Peyer's patch (tissue), 4 donors: ENCODE measurements around the gene GDF7. TPM values are rescaled to one million over a fixed set of nuclear protein-coding genes. Genes with fewer than 3 reads are reported as not detected.

Experiments
- DNase-seq, 3 donors: peaks; one replicate each; pipeline ENCODE4 v3.0.0-alpha.2; 2017 to 2019
- H3K27ac ChIP-seq, 4 donors: fragments of 200-600 bp; sonication (generic); one replicate each; pipeline ENCODE4 v1.5.1; 2016 to 2019
- H3K27me3 ChIP-seq, 2 donors: fragments of 200-600 bp; sonication (generic); one replicate each; pipeline ENCODE4 v1.5.1; 2019
- H3K36me3 ChIP-seq, 3 donors: fragments of 200-600 bp; sonication (generic); one replicate each; pipeline ENCODE4 v1.5.1; 2016 to 2019
- H3K4me1 ChIP-seq, 4 donors: fragments of 200-600 bp; sonication (generic); one replicate each; pipeline ENCODE4 v1.5.1; 2016 to 2019
- H3K4me3 ChIP-seq, 4 donors: fragments of 200-600 bp; sonication (generic); 1 replicate in 3 of 4; 2 replicates in 1 of 4; pipeline ENCODE4 v1.5.1; 2016 to 2019; ENCODE audit warnings: mild to moderate bottlenecking in 1 of 4
- H3K9me3 ChIP-seq, 4 donors: fragments of 200-600 bp; sonication (generic); one replicate each; pipeline ENCODE4 v1.5.1; 2016 to 2019; ENCODE audit warnings: mild to moderate bottlenecking in 1 of 4
- CTCF ChIP-seq, 6 experiments: fragments of 450-650 bp in 4 of 6; fragments of 200-600 bp in 2 of 6; sonication (generic) in 1 of 6; IDR thresholded peaks; one replicate each; pipeline ENCODE4 v1.5.1; 2017 to 2019; ENCODE audit warnings: antibody characterized with exemption in 6 of 6, mild to moderate bottlenecking in 3 of 6, moderate library complexity in 1 of 6
- POLR2A ChIP-seq, 2 donors: fragments of 450-650 bp; IDR thresholded peaks; one replicate each; pipeline ENCODE4 v1.5.1; 2017; ENCODE audit warnings: antibody characterized with exemption in 2 of 2, mild to moderate bottlenecking in 2 of 2, moderate library complexity in 2 of 2
- total RNA-seq, 4 donors: library from RNA; depleted of rRNA; stranded (reverse); fragments of >200 nt; gene quantifications; one replicate each; pipeline ENCODE4 v1.1.0, GENCODE V29; 2016

Gene GDF7
- total RNA-seq, 4 donors from 2014 or later, result 0.09 to 1.7 (median 0.38) TPM

DNA sequence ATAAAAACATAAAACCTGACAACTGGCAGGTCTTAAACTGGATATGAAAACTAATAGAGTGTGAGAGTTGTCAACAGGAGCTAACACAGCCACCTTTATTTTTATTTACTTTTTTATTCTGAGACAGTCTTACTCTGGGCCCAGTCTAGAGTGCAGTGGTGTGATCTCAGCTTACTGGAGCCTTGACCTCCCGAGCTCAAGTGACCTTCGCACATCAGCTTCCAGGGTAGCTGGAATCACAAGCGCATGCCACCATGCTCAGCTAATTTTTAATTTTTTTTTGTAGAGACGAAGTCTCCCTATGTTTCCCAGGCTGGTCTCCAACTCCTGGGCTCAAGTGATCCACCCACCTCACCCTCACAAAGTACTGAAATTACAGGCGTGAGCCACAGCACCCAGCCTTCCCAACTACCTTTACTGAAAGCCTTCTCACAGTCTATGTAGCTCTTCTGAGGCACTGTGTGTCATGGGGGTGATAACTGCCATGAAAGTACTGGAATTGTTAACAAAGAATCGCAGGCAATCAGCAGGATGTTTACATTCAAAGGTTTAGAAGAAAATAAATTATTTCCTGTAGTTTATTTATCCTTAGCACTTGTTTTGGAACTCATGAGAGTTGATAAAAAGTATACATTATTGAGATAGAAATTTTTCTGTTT lies 24.3 kb downstream of the GDF7 start:
- no peak overlapping the region for H3K27ac ChIP-seq
- TF ChIP-seq CTCF (IDR thresholded peaks at IDR 0.05) (no peak), POLR2A (IDR thresholded peaks at IDR 0.05) (no peak)
- DNase-seq, result no peak
- H3K9me3 ChIP-seq, result no peaks in the 10 kb centered on the region
- H3K27me3 ChIP-seq, result no peaks in the 10 kb centered on the region
- H3K4me3 ChIP-seq, result no peak overlapping the region
- no peaks in the 10 kb centered on the region for H3K4me1 ChIP-seq
- H3K36me3 ChIP-seq, result peaks cover 0 to 29% (median 0%) of the 10 kb centered on the region in 3 donors

GRCh38 chr2:20692081-20692480 lies 25.1 kb downstream of the GDF7 start:
- TF ChIP-seq POLR2A (IDR thresholded peaks at IDR 0.05) (no peak), CTCF (IDR thresholded peaks at IDR 0.05) (no peak)
- Histone ChIP-seq H3K4me3 (no peak overlapping the region), H3K9me3 (no peaks in the 10 kb centered on the region), H3K36me3 (peaks cover 0 to 20% (median 0%) of the 10 kb centered on the region in 3 donors), H3K27me3 (no peaks in the 10 kb centered on the region), H3K27ac (no peak overlapping the region), H3K4me1 (no peaks in the 10 kb centered on the region)
- DNase-seq, result no peak

DNA sequence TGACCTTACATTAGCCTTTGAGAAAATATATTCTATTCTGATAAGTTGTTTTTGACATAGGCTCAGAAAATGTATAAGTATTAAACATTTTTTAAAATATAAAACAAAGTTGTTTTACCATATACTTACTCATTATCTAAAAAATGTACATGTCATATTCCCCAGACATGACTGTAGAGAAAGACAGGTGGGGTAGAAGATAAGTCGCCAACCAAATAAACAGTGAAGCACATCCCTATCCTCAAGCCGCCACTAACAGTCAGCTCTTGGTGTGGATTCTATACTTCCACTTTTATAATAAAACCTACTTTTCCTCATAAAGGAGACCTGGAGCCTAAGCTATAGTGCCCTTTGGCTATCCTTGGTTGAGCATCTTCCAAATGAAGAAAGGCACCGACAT lies 26.4 kb downstream of the GDF7 start:
- no peak overlapping the region for H3K4me3 ChIP-seq
- H3K9me3 ChIP-seq, result no peaks in the 10 kb centered on the region
- H3K36me3 ChIP-seq, result peaks cover 0 to 16% (median 0%) of the 10 kb centered on the region in 3 donors
- no peaks in the 10 kb centered on the region for H3K4me1 ChIP-seq
- no peak for DNase-seq
- TF ChIP-seq CTCF (IDR thresholded peaks at IDR 0.05), result no peak
- no peak for TF ChIP-seq POLR2A (IDR thresholded peaks at IDR 0.05)
- H3K27ac ChIP-seq, result no peak overlapping the region
- no peaks in the 10 kb centered on the region for H3K27me3 ChIP-seq

GRCh38 chr2:20696366-20696765 lies 29.4 kb downstream of the GDF7 start:
- H3K36me3 ChIP-seq, result peaks cover 0 to 6% (median 0%) of the 10 kb centered on the region in 3 donors
- no peaks in the 10 kb centered on the region for H3K4me1 ChIP-seq
- TF ChIP-seq CTCF (IDR thresholded peaks at IDR 0.05), result no peak
- TF ChIP-seq POLR2A (IDR thresholded peaks at IDR 0.05), result no peak
- H3K4me3 ChIP-seq, result no peak overlapping the region
- no peaks in the 10 kb centered on the region for H3K27me3 ChIP-seq
- no peaks in the 10 kb centered on the region for H3K9me3 ChIP-seq
- DNase-seq, result no peak
- H3K27ac ChIP-seq, result no peak overlapping the region

GRCh38 chr2:20697322-20697934 lies 30.5 kb downstream of the GDF7 start:
- Histone ChIP-seq H3K9me3 (no peaks in the 10 kb centered on the region), H3K4me3 (no peak overlapping the region), H3K27ac (no peak overlapping the region)

More at GRCh38 chr2:20697322-20697934, 30.5 kb downstream of the GDF7 start:
- no peaks in the 10 kb centered on the region for H3K27me3 ChIP-seq
- DNase-seq, result no peak
- H3K4me1 ChIP-seq, result no peaks in the 10 kb centered on the region
- no peak for TF ChIP-seq POLR2A (IDR thresholded peaks at IDR 0.05)
- TF ChIP-seq CTCF (IDR thresholded peaks at IDR 0.05), result no peak
- H3K36me3 ChIP-seq, result peaks cover 0 to 6% (median 0%) of the 10 kb centered on the region in 3 donors
